AG10803 (cell line): ENCODE data around the gene MPP2.
"Not testable (repeated sequence)": the region's sequence is repeated elsewhere in the genome, so short reads cannot be mapped to it uniquely, and the experiment has no call there.

ENCODE experiments used
- DNase-seq: peaks from one replicate; pipeline ENCODE4 v3.0.0; 2010; ENCODE audit warnings: low read depth
- H3K4me3 ChIP-seq: 2 replicates; pipeline ENCODE4 v1.5.1; 2011; ENCODE audit warnings: mild to moderate bottlenecking, low read length, control low read depth
- CTCF ChIP-seq: conservative IDR thresholded peaks from 2 replicates; pipeline ENCODE4 v1.5.1; 2011; ENCODE audit warnings: mild to moderate bottlenecking, low read length, control low read depth, inconsistent platforms

MPP2 gene

GRCh38 chr17:43873815-43874214 is 33.5 kb downstream of the MPP2 start:
- no peak for TF ChIP-seq CTCF
- H3K4me3 ChIP-seq = no peak overlapping the region
- DNase-seq = no peak

- no peak overlapping the region for H3K4me3 ChIP-seq
- no peak for TF ChIP-seq CTCF
- DNase-seq = no peak
Observed at GRCh38 chr17:43873091-43873490, 34.2 kb downstream of the MPP2 start.

GRCh38 chr17:43871946-43872690 is 35.2 kb downstream of the MPP2 start:
- no peak for DNase-seq
- H3K4me3 ChIP-seq = no peak overlapping the region

GRCh38 chr17:43869031-43869430 is 38.3 kb downstream of the MPP2 start:
- H3K4me3 ChIP-seq, DNase-seq: not testable (repeated sequence)

More at GRCh38 chr17:43871946-43872690, 35.2 kb downstream of the MPP2 start:
- no peak for TF ChIP-seq CTCF

- no peak overlapping the region for H3K4me3 ChIP-seq
- TF ChIP-seq CTCF = no peak
- no peak for DNase-seq
Observed at GRCh38 chr17:43868226-43868994, 38.9 kb downstream of the MPP2 start.

GRCh38 chr17:43864161-43864984 is 43.0 kb downstream of the MPP2 start:
- TF ChIP-seq CTCF = no peak
- H3K4me3 ChIP-seq = no peak overlapping the region
- no peak for DNase-seq

GRCh38 chr17:43861960-43862359 is 45.4 kb downstream of the MPP2 start:
- no peak overlapping the region for H3K4me3 ChIP-seq
- no peak for TF ChIP-seq CTCF
- DNase-seq = no peak
